HEK293 (cell line): ENCODE measurements around the gene KANSL1.

ENCODE experiments used
- CTCF ChIA-PET: fragments of 350-600 bp; formaldehyde crosslinking; extraction: SDS; loops from one replicate; lab custom pipeline; 2021; ENCODE audit warnings: antibody characterized with exemption; lab: Yijun Ruan, JAX
- POLR2A ChIA-PET: fragments of 300-600 bp; formaldehyde crosslinking; extraction: SDS; loops from one replicate; lab custom pipeline; 2020; ENCODE audit warnings: antibody characterized with exemption, inconsistent platforms; lab: Yijun Ruan, JAX
- H3K27ac ChIP-seq: fragments of 200-500 bp; sonication (Bioruptor generic); 2 replicates; pipeline ENCODE4 v1.5.1; 2014; ENCODE audit warnings: low read depth, low read length, control low read depth, inconsistent platforms; ENCODE audit errors: extremely low read depth
- H3K36me3 ChIP-seq, 2 experiments: fragments of 200-500 bp in 1 of 2; sonication (Bioruptor generic) in 1 of 2; 1 replicate in 1 of 2; 2 replicates in 1 of 2; pipeline ENCODE4 v1.5.1; 2014 to 2017; ENCODE audit warnings: inconsistent platforms in 2 of 2, low read length in 2 of 2; ENCODE audit not compliant: control insufficient read depth in 2 of 2, insufficient read depth in 1 of 2
- H3K4me1 ChIP-seq: fragments of 200-500 bp; sonication (Bioruptor generic); 2 replicates; pipeline ENCODE4 v1.5.1; 2014; ENCODE audit warnings: mild to moderate bottlenecking, low read length, inconsistent platforms; ENCODE audit not compliant: control insufficient read depth, insufficient read depth
- H3K4me3 ChIP-seq: 2 replicates; pipeline ENCODE4 v1.5.1; 2011; ENCODE audit warnings: low read depth, mild to moderate bottlenecking, control low read depth, low read length, moderate library complexity
- H3K9me3 ChIP-seq: fragments of 200-500 bp; sonication (Bioruptor generic); 2 replicates; pipeline ENCODE4 v1.5.1; 2014; ENCODE audit warnings: low read depth, low read length, inconsistent platforms; ENCODE audit not compliant: control insufficient read depth, insufficient read depth
- GFI1B ChIP-seq: fragments of 450-650 bp; formaldehyde crosslinking; IDR thresholded peaks from 2 replicates; pipeline ENCODE4 v1.5.1; 2016; ENCODE audit warnings: missing biosample characterization, missing genetic modification characterization
- IKZF3 ChIP-seq: fragments of 450-650 bp; IDR thresholded peaks from 2 replicates; pipeline ENCODE4 v1.5.0; 2018; ENCODE audit warnings: missing biosample characterization, mild to moderate bottlenecking, missing genetic modification characterization, moderate library complexity
- OVOL3 ChIP-seq: fragments of 450-650 bp; formaldehyde crosslinking; IDR thresholded peaks from 2 replicates; pipeline ENCODE4 v1.5.1; 2016; ENCODE audit warnings: missing biosample characterization, missing genetic modification characterization
- PRDM4 ChIP-seq: fragments of 450-650 bp; formaldehyde crosslinking; IDR thresholded peaks from 2 replicates; pipeline ENCODE4 v1.5.1; 2017; ENCODE audit warnings: missing biosample characterization, missing genetic modification characterization
- PRDM6 ChIP-seq: fragments of 450-650 bp; formaldehyde crosslinking; IDR thresholded peaks from 2 replicates; pipeline ENCODE4 v1.5.1; 2017; ENCODE audit warnings: missing biosample characterization, missing genetic modification characterization
- SP7 ChIP-seq: fragments of 450-650 bp; formaldehyde crosslinking; IDR thresholded peaks from 2 replicates; pipeline ENCODE4 v1.5.1; 2016; ENCODE audit warnings: missing biosample characterization, missing genetic modification characterization
- ZFHX2 ChIP-seq: fragments of 450-650 bp; formaldehyde crosslinking; conservative IDR thresholded peaks from 2 replicates; pipeline ENCODE4 v1.5.1; 2016; ENCODE audit warnings: missing biosample characterization, missing genetic modification characterization
- ZNF121 ChIP-seq: fragments of 450-650 bp; formaldehyde crosslinking; IDR thresholded peaks from 2 replicates; pipeline ENCODE4 v1.5.1; 2016; ENCODE audit warnings: missing biosample characterization, missing genetic modification characterization
- ZNF132 ChIP-seq: fragments of 450-650 bp; formaldehyde crosslinking; IDR thresholded peaks from 2 replicates; pipeline ENCODE4 v1.5.1; 2017; ENCODE audit warnings: missing biosample characterization, missing genetic modification characterization, borderline replicate concordance
- ZNF24 ChIP-seq: fragments of 450-650 bp; formaldehyde crosslinking; IDR thresholded peaks from 2 replicates; pipeline ENCODE4 v1.5.1; 2016; ENCODE audit warnings: missing biosample characterization, missing genetic modification characterization
- ZNF324 ChIP-seq: fragments of 450-650 bp; formaldehyde crosslinking; IDR thresholded peaks from 2 replicates; pipeline ENCODE4 v1.5.1; 2016; ENCODE audit warnings: missing biosample characterization, missing genetic modification characterization
- ZNF366 ChIP-seq: fragments of 450-650 bp; formaldehyde crosslinking; conservative IDR thresholded peaks from 2 replicates; pipeline ENCODE4 v1.5.1; 2016; ENCODE audit warnings: missing biosample characterization, missing genetic modification characterization
- ZNF37A ChIP-seq: fragments of 450-650 bp; IDR thresholded peaks from 2 replicates; pipeline ENCODE4 v1.5.1; 2018; ENCODE audit warnings: missing biosample characterization, missing genetic modification characterization
- ZNF449 ChIP-seq: fragments of 450-650 bp; formaldehyde crosslinking; IDR thresholded peaks from 2 replicates; pipeline ENCODE4 v1.5.1; 2017; ENCODE audit warnings: missing biosample characterization, mild to moderate bottlenecking, missing genetic modification characterization, moderate library complexity
- ZNF558 ChIP-seq: fragments of 450-650 bp; formaldehyde crosslinking; IDR thresholded peaks from 2 replicates; pipeline ENCODE4 v1.5.1; 2016; ENCODE audit warnings: missing biosample characterization, missing genetic modification characterization
- ZNF580 ChIP-seq: fragments of 450-650 bp; formaldehyde crosslinking; IDR thresholded peaks from 2 replicates; pipeline ENCODE4 v1.5.1; 2016; ENCODE audit warnings: missing biosample characterization, missing genetic modification characterization
- ZNF621 ChIP-seq: fragments of 450-650 bp; formaldehyde crosslinking; IDR thresholded peaks from 2 replicates; pipeline ENCODE4 v1.5.1; 2017; ENCODE audit warnings: missing biosample characterization, missing genetic modification characterization
- ZNF654 ChIP-seq: fragments of 450-650 bp; formaldehyde crosslinking; IDR thresholded peaks from 2 replicates; pipeline ENCODE4 v1.5.1; 2016; ENCODE audit warnings: low read depth, missing biosample characterization, missing genetic modification characterization

Gene KANSL1

GRCh38 chr17:46120537-46120936 lies 72.7 kb downstream of the KANSL1 start:
- Histone ChIP-seq H3K36me3 (peaks cover 0 to 3% of the 10 kb centered on the region in 2 experiments; a peak in 2 of 3 replicates), H3K27ac (no peak overlapping the region), H3K4me3 (no peak overlapping the region), H3K9me3 (no peaks in the 10 kb centered on the region), H3K4me1 (peaks cover 45% of the 10 kb centered on the region)
- CTCF ChIA-PET, result interaction anchor here (1.0 to 1.7 kb wide), 4 partner anchors 11 to 72 kb away, joined by 4 to 6 read pairs (median 5); partner anchors contain the start of gene KANSL1
- TF ChIP-seq ZNF24 (tag by site-specific recombination), result no peak
- no peak for TF ChIP-seq ZNF654
- 0 out of 2 replicates have a peak, but pooled peaks have one; percentile 5 for TF ChIP-seq SP7 (tag by site-specific recombination)
- no peak for TF ChIP-seq IKZF3 (tag by site-specific recombination)
- POLR2A ChIA-PET, result interaction anchor here (0.7 kb wide), 1 partner anchor 10 kb away, joined by 4 read pairs; no protein-coding TSS in a partner anchor

GRCh38 chr17:46120078-46120477 lies 73.2 kb downstream of the KANSL1 start:
- ChIA-PET POLR2A (interaction anchor here (0.7 kb wide), 1 partner anchor 11 kb away, joined by 4 read pairs; no protein-coding TSS in a partner anchor), CTCF (interaction anchor here (1.3 to 1.7 kb wide), 3 partner anchors 18 to 76 kb away, joined by 5 to 6 read pairs (median 6); partner anchors contain the start of gene KANSL1)
- peaks cover 49% of the 10 kb centered on the region for H3K4me1 ChIP-seq
- no peaks in the 10 kb centered on the region for H3K9me3 ChIP-seq
- no peak overlapping the region for H3K4me3 ChIP-seq
- H3K27ac ChIP-seq, result no peak overlapping the region
- peak; percentile 95 for TF ChIP-seq PRDM4 (tag by site-specific recombination)
- TF ChIP-seq ZNF621 (tag by site-specific recombination), result no peak
- TF ChIP-seq PRDM6 (tag by site-specific recombination), result 0 out of 2 replicates have a peak, but pooled peaks have one; percentile 11
- no peak for TF ChIP-seq ZNF558 (tag by site-specific recombination)
- no peak for TF ChIP-seq ZNF449 (tag by site-specific recombination)
- peaks cover 0 to 3% of the 10 kb centered on the region in 2 experiments; a peak in 2 of 3 replicates for H3K36me3 ChIP-seq

GRCh38 chr17:46118964-46119363 lies 74.3 kb downstream of the KANSL1 start:
- Histone ChIP-seq H3K4me3 (no peak overlapping the region), H3K36me3 (peaks cover 0 to 3% of the 10 kb centered on the region in 2 experiments; a peak in 2 of 3 replicates), H3K27ac (no peak overlapping the region), H3K4me1 (peaks cover 59% of the 10 kb centered on the region), H3K9me3 (no peaks in the 10 kb centered on the region)
- CTCF ChIA-PET, result interaction anchor here (0.7 to 1.7 kb wide), 4 partner anchors 17 to 168 kb away, joined by 3 to 6 read pairs (median 6); partner anchors contain the start of gene KANSL1
- TF ChIP-seq ZNF37A, result no peak
- TF ChIP-seq ZNF121, result 0 out of 2 replicates have a peak, but pooled peaks have one; percentile 32
- TF ChIP-seq ZNF366, result 0 out of 2 replicates have a peak, but pooled peaks have one; percentile 9
- 0 out of 2 replicates have a peak, but pooled peaks have one; percentile 44 for TF ChIP-seq ZNF580 (tag by site-specific recombination)
- TF ChIP-seq ZFHX2 (tag by site-specific recombination), result no peak
- TF ChIP-seq ZNF132 (tag by site-specific recombination), result no peak
- no peak for TF ChIP-seq OVOL3 (tag by site-specific recombination)
- no peak for TF ChIP-seq GFI1B (tag by site-specific recombination)
- no peak for TF ChIP-seq PRDM6 (tag by site-specific recombination)
- no peak for TF ChIP-seq ZNF324 (tag by site-specific recombination)
- POLR2A ChIA-PET, result interaction anchor here (0.6 kb wide), 1 partner anchor 27 kb away, joined by 3 read pairs; no protein-coding TSS in a partner anchor
